DND-41 (cell line): Measurements from ENCODE around the gene MRPL42.

ENCODE experiments used
- EZH2 ChIP-seq: IDR thresholded peaks from 3 replicates; pipeline ENCODE4 v1.6.1; 2012; ENCODE audit warnings: borderline replicate concordance, low read depth, mild to moderate bottlenecking, moderate library complexity, low read length, inconsistent platforms; ENCODE audit not compliant: severe bottlenecking
- TF ChIP-seq, protein P1 (sequence below): IDR thresholded peaks from 2 replicates; pipeline ENCODE4 v1.5.1; 2012; ENCODE audit warnings: borderline replicate concordance, low read length, moderate library complexity, mild to moderate bottlenecking; ENCODE audit not compliant: poor library complexity, severe bottlenecking; ENCODE audit errors: extremely low read depth

- no peak for TF ChIP-seq EZH2
- TF ChIP-seq, protein P1, sequence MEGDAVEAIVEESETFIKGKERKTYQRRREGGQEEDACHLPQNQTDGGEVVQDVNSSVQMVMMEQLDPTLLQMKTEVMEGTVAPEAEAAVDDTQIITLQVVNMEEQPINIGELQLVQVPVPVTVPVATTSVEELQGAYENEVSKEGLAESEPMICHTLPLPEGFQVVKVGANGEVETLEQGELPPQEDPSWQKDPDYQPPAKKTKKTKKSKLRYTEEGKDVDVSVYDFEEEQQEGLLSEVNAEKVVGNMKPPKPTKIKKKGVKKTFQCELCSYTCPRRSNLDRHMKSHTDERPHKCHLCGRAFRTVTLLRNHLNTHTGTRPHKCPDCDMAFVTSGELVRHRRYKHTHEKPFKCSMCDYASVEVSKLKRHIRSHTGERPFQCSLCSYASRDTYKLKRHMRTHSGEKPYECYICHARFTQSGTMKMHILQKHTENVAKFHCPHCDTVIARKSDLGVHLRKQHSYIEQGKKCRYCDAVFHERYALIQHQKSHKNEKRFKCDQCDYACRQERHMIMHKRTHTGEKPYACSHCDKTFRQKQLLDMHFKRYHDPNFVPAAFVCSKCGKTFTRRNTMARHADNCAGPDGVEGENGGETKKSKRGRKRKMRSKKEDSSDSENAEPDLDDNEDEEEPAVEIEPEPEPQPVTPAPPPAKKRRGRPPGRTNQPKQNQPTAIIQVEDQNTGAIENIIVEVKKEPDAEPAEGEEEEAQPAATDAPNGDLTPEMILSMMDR: no peak
Observed at GRCh38 chr12:93540466-93540865, 73.2 kb downstream of the MRPL42 start.
